ENCODE measurements around the gene HOXB13. TPM values are rescaled to one million over a fixed set of nuclear protein-coding genes. Genes with fewer than 3 reads are reported as not detected.

The HOXB13 gene
- total RNA-seq, 1 experiment from 2014 or later = not detected

DNA sequence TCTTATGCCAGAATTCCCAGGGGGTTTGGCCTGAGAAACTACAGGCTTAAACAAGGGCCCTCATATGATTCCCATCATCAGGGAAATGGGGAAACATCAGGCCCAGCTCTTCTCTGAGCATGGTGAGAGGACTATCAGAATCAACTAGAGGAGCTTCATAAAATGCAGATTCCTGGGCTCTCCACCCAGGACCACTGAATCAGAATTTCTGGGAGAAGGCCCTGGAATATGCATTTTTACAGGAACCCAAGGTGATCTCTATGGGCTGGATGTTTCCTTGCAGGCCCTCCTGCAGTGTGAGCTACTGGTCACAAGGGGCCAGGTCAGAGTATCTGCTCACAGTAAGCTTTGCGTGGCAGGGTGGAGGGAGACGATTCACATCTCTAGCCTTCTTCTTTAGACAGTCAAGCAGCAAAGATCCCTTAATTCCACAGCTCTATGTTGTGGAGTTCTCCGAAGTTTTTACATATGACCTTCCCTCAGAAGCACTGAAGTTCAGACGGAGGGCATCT, 38.8 kb upstream of the HOXB13 start:
- Histone ChIP-seq H3K9ac (ENCODE audit: extremely low read depth, insufficient read length, low read length) (no peak overlapping the region), H2BK120ac (ENCODE audit: low read depth, low read length, poor library complexity, severe bottlenecking) (no peak overlapping the region), H4K91ac (ENCODE audit: insufficient read length, low read depth, low read length) (no peak overlapping the region), H3K79me1 (ENCODE audit: insufficient read depth, low read depth, low read length, poor library complexity, severe bottlenecking) (no peaks in the 10 kb centered on the region), H3K9me3 (ENCODE audit: control insufficient read depth, low read depth, low read length) (no peaks in the 10 kb centered on the region), H2AK5ac (ENCODE audit: insufficient read length, low read length) (no peak overlapping the region), H3K18ac (ENCODE audit: insufficient read length, low read depth, low read length) (no peak overlapping the region), H4K20me1 (ENCODE audit: control insufficient read depth, insufficient read depth, insufficient read length) (no peaks in the 10 kb centered on the region), H3K4me1 (ENCODE audit: insufficient read depth, low read length) (no peaks in the 10 kb centered on the region), H3K27me3 (ENCODE audit: insufficient read depth, low read length) (peaks cover 3% of the 10 kb centered on the region; the same call in 1 of the 2 replicates), H2BK20ac (ENCODE audit: low read depth, low read length, poor library complexity, severe bottlenecking) (no peak overlapping the region), H3K4me2 (ENCODE audit: insufficient read depth, insufficient read length, low read length) (no peak overlapping the region), H4K5ac (ENCODE audit: insufficient read length, low read depth, low read length) (no peak overlapping the region), H3K79me2 (ENCODE audit: insufficient read depth, low read length) (no peaks in the 10 kb centered on the region), H2BK12ac (ENCODE audit: insufficient read length, low read depth, low read length) (no peak overlapping the region), H3K14ac (ENCODE audit: insufficient read depth, low read length) (no peak overlapping the region), H3K27ac (ENCODE audit: insufficient read length, low read depth, low read length) (no peak overlapping the region), H3K56ac (ENCODE audit: insufficient read length, low read depth, low read length) (no peak overlapping the region), H3K4ac (ENCODE audit: low read depth, low read length) (no peak overlapping the region), H3T11ph (ENCODE audit: low read length) (no peak overlapping the region), H3K23ac (ENCODE audit: insufficient read length, low read depth, low read length) (no peak overlapping the region), H2BK5ac (ENCODE audit: insufficient read length, low read length) (no peak overlapping the region), H2AFZ (ENCODE audit: low read length) (no peak overlapping the region), H2BK15ac (ENCODE audit: low read depth, low read length) (no peak overlapping the region), H3K23me2 (ENCODE audit: insufficient read length, low read depth, low read length, poor library complexity, severe bottlenecking) (no peaks in the 10 kb centered on the region), H4K8ac (replicated peaks; ENCODE audit: insufficient read length, low read depth, low read length) (no peak overlapping the region)
- no peaks in the 10 kb centered on the region for H3K36me3 Mint-ChIP-seq (ENCODE audit: insufficient read depth in 1 of 3, low read depth in 3 of 3)
- no peaks in the 10 kb centered on the region for H3K4me1 Mint-ChIP-seq
- DNase-seq = no peak
- no peaks in the 10 kb centered on the region for H3K9me3 Mint-ChIP-seq
- no peak overlapping the region for H3K4me3 Mint-ChIP-seq
- H3K27me3 Mint-ChIP-seq (ENCODE audit: low read depth) = peaks cover 90% of the 10 kb centered on the region
- no peak overlapping the region; a peak in 1 of 7 replicates for H3K27ac Mint-ChIP-seq
- TF ChIP-seq, protein P1, sequence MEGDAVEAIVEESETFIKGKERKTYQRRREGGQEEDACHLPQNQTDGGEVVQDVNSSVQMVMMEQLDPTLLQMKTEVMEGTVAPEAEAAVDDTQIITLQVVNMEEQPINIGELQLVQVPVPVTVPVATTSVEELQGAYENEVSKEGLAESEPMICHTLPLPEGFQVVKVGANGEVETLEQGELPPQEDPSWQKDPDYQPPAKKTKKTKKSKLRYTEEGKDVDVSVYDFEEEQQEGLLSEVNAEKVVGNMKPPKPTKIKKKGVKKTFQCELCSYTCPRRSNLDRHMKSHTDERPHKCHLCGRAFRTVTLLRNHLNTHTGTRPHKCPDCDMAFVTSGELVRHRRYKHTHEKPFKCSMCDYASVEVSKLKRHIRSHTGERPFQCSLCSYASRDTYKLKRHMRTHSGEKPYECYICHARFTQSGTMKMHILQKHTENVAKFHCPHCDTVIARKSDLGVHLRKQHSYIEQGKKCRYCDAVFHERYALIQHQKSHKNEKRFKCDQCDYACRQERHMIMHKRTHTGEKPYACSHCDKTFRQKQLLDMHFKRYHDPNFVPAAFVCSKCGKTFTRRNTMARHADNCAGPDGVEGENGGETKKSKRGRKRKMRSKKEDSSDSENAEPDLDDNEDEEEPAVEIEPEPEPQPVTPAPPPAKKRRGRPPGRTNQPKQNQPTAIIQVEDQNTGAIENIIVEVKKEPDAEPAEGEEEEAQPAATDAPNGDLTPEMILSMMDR (conservative IDR thresholded peaks at IDR 0.05) = no peak; the same call in 2 of the 3 replicates
- no CpG with 5 or more reads among the region's 4 CpGs for WGBS (ENCODE audit: extremely low coverage, insufficient read length, low lambda C conversion rate)
